H7 (cell line): ENCODE results near the gene CCRL2. TPM values are rescaled to one million over a fixed set of nuclear protein-coding genes. Genes with fewer than 3 reads are reported as not detected.
A peak's percentile ranks its signal among the peaks of the same experiment; 100 is the strongest.

Experiments used
- DNase-seq: peaks from one replicate; pipeline ENCODE4 v3.0.0; 2012
- H3K27me3 ChIP-seq: 2 replicates; pipeline ENCODE4 v1.6.0; 2011; ENCODE audit warnings: mild to moderate bottlenecking, low read length; ENCODE audit not compliant: control insufficient read depth, insufficient read depth
- H3K36me3 ChIP-seq: replicated peaks from 2 replicates; pipeline ENCODE4 v1.5.1; 2011; ENCODE audit warnings: low read length; ENCODE audit not compliant: control insufficient read depth, insufficient read depth
- H3K4me3 ChIP-seq: 2 replicates; pipeline ENCODE4 v1.5.1; 2011; ENCODE audit warnings: low read depth, mild to moderate bottlenecking, control low read depth, low read length, moderate library complexity; ENCODE audit not compliant: insufficient read depth
- total RNA-seq: library from RNA; depleted of rRNA; stranded (reverse); fragments of >200 nt; shearing (Covaris generic); gene quantifications from 2 replicates; pipeline ENCODE4 v1.2.3, GENCODE V29; 2014; rRNA removed

The CCRL2 gene
- total RNA-seq, result not detected in 2 replicates

GRCh38 chr3:46406788-46407611, at the start of gene CCRL2, which contains the start of gene CCR5AS:
Gene CCRL2 (plus strand): TSS chr3:46407259. CDS start chr3:46408080, 821 bp downstream.
Gene CCR5AS (minus strand): TSS chr3:46407066.
- H3K36me3 ChIP-seq, result no peaks in the 10 kb centered on the region
- no peak for DNase-seq
- H3K27me3 ChIP-seq, result no peaks in the 10 kb centered on the region
- no peak within 1 kb of the TSS for H3K4me3 ChIP-seq

GRCh38 chr3:46358466-46358865, 48.6 kb upstream of the CCRL2 start:
- no peak overlapping the region for H3K4me3 ChIP-seq
- DNase-seq, result no peak
- no peaks in the 10 kb centered on the region for H3K36me3 ChIP-seq
- H3K27me3 ChIP-seq, result no peaks in the 10 kb centered on the region

- no peak for DNase-seq
- H3K4me3 ChIP-seq, result no peak overlapping the region
- H3K36me3 ChIP-seq, result no peaks in the 10 kb centered on the region
- H3K27me3 ChIP-seq, result no peaks in the 10 kb centered on the region
Observed at GRCh38 chr3:46359733-46360493, 47.1 kb upstream of the CCRL2 start.

- Histone ChIP-seq H3K36me3 (no peaks in the 10 kb centered on the region), H3K4me3 (no peak overlapping the region), H3K27me3 (no peaks in the 10 kb centered on the region)
- no peak for DNase-seq
Observed at GRCh38 chr3:46360907-46361306, 46.2 kb upstream of the CCRL2 start.

- Histone ChIP-seq H3K36me3 (no peaks in the 10 kb centered on the region), H3K4me3 (no peak overlapping the region), H3K27me3 (no peaks in the 10 kb centered on the region)
- DNase-seq, result no peak
Observed at GRCh38 chr3:46361408-46362283, 45.4 kb upstream of the CCRL2 start.

- no peak for DNase-seq
- Histone ChIP-seq H3K4me3 (no peak overlapping the region), H3K36me3 (no peaks in the 10 kb centered on the region), H3K27me3 (no peaks in the 10 kb centered on the region)
Observed at GRCh38 chr3:46365041-46365440, 42.0 kb upstream of the CCRL2 start.

- no peak overlapping the region for H3K4me3 ChIP-seq
- DNase-seq, result no peak
- H3K36me3 ChIP-seq, result no peaks in the 10 kb centered on the region
- no peaks in the 10 kb centered on the region for H3K27me3 ChIP-seq
Observed at GRCh38 chr3:46365737-46366524, 41.1 kb upstream of the CCRL2 start.

GRCh38 chr3:46367811-46368210, 39.2 kb upstream of the CCRL2 start:
- no peaks in the 10 kb centered on the region for H3K27me3 ChIP-seq
- no peak for DNase-seq
- no peak overlapping the region for H3K4me3 ChIP-seq
- H3K36me3 ChIP-seq, result no peaks in the 10 kb centered on the region

- Histone ChIP-seq H3K27me3 (no peaks in the 10 kb centered on the region), H3K36me3 (no peaks in the 10 kb centered on the region), H3K4me3 (no peak overlapping the region)
- peak; percentile 60 for DNase-seq
Observed at GRCh38 chr3:46368569-46368968, 38.5 kb upstream of the CCRL2 start.

GRCh38 chr3:46369151-46369550, 37.9 kb upstream of the CCRL2 start:
- DNase-seq, result no peak
- no peak overlapping the region for H3K4me3 ChIP-seq
- H3K27me3 ChIP-seq, result no peaks in the 10 kb centered on the region
- H3K36me3 ChIP-seq, result no peaks in the 10 kb centered on the region

GRCh38 chr3:46369675-46370132, 37.4 kb upstream of the CCRL2 start:
- Histone ChIP-seq H3K36me3 (no peaks in the 10 kb centered on the region), H3K4me3 (no peak overlapping the region), H3K27me3 (no peaks in the 10 kb centered on the region)
- no peak for DNase-seq

- H3K27me3 ChIP-seq, result no peaks in the 10 kb centered on the region
- no peak within 1 kb of the TSS for H3K4me3 ChIP-seq
- DNase-seq, result no peak
- no peaks in the 10 kb centered on the region for H3K36me3 ChIP-seq
Observed at GRCh38 chr3:46370839-46371518, 36.1 kb upstream of the CCRL2 start, which contains the start of gene CCR5. Gene CCR5 (plus strand): TSS chr3:46370946. CDS start chr3:46372903, 1,957 bp downstream.
